WTC11 (cell line): ENCODE data around the gene HMGXB4.

Experiments used
- AFF4 ChIP-seq: sonication (generic); formaldehyde crosslinking; IDR thresholded peaks from 2 replicates; pipeline ENCODE4 v1.8.1; 2023; ENCODE audit warnings: mild to moderate bottlenecking, missing genetic modification reagents, borderline replicate concordance
- CTCF ChIP-seq: fragments of 200-600 bp; IDR thresholded peaks from 2 replicates; pipeline ENCODE4 v1.8.0; 2022; ENCODE audit warnings: antibody characterized with exemption
- ELF4 ChIP-seq: sonication (generic); formaldehyde crosslinking; IDR thresholded peaks from 2 replicates; pipeline ENCODE4 v1.8.1; 2022; ENCODE audit warnings: low read depth, mild to moderate bottlenecking, moderate library complexity, missing genetic modification reagents
- ERG ChIP-seq: fragments of 250-450 bp; sonication (Bioruptor Pico); IDR thresholded peaks from 2 replicates; pipeline ENCODE4 v1.8.0; 2021; ENCODE audit warnings: mild to moderate bottlenecking
- FOXP4 ChIP-seq: sonication (generic); formaldehyde crosslinking; IDR thresholded peaks from 2 replicates; pipeline ENCODE4 v1.8.0; 2022; ENCODE audit warnings: mild to moderate bottlenecking, missing genetic modification reagents
- HMGXB4 ChIP-seq: sonication (generic); formaldehyde crosslinking; IDR thresholded peaks from 2 replicates; pipeline ENCODE4 v1.8.1; 2023; ENCODE audit warnings: mild to moderate bottlenecking, moderate library complexity, missing genetic modification reagents
- IRF2 ChIP-seq: sonication (generic); formaldehyde crosslinking; IDR thresholded peaks from 2 replicates; pipeline ENCODE4 v1.8.0; 2022; ENCODE audit warnings: low read depth, missing genetic modification reagents, borderline replicate concordance
- MAX ChIP-seq: sonication (generic); formaldehyde crosslinking; IDR thresholded peaks from 2 replicates; pipeline ENCODE4 v1.8.0; 2022; ENCODE audit warnings: mild to moderate bottlenecking, missing genetic modification reagents
- MYBL2 ChIP-seq: sonication (generic); formaldehyde crosslinking; IDR thresholded peaks from 2 replicates; pipeline ENCODE4 v1.8.1; 2023; ENCODE audit warnings: mild to moderate bottlenecking, moderate library complexity, missing genetic modification reagents
- USF1 ChIP-seq: sonication (generic); formaldehyde crosslinking; IDR thresholded peaks from 2 replicates; pipeline ENCODE4 v1.8.0; 2022; ENCODE audit warnings: mild to moderate bottlenecking, missing genetic modification reagents
- USF2 ChIP-seq: sonication (generic); formaldehyde crosslinking; IDR thresholded peaks from 2 replicates; pipeline ENCODE4 v1.8.1; 2023; ENCODE audit warnings: mild to moderate bottlenecking, missing genetic modification reagents, moderate library complexity

GRCh38 chr22:35341090-35341874 lies 84.0 kb downstream of the HMGXB4 start:
- no peak for TF ChIP-seq MAX (CRISPR knock-in tag)
- TF ChIP-seq IRF2: no peak
- no peak for TF ChIP-seq MYBL2 (CRISPR knock-in tag)
- no peak for TF ChIP-seq CTCF
- no peak for TF ChIP-seq USF1 (CRISPR knock-in tag)
- TF ChIP-seq ERG (CRISPR knock-in tag): no peak
- no peak for TF ChIP-seq HMGXB4 (CRISPR knock-in tag)
- TF ChIP-seq ELF4: no peak
- TF ChIP-seq AFF4 (CRISPR knock-in tag): no peak
- no peak for TF ChIP-seq USF2 (CRISPR knock-in tag)
- no peak for TF ChIP-seq FOXP4 (CRISPR knock-in tag)
